WTC11 (cell line): ENCODE measurements around the gene CORO6.

Source experiments
- AFF4 ChIP-seq: sonication (generic); formaldehyde crosslinking; IDR thresholded peaks from 2 replicates; pipeline ENCODE4 v1.8.1; 2023; ENCODE audit warnings: mild to moderate bottlenecking, missing genetic modification reagents, borderline replicate concordance
- CREB1 ChIP-seq: sonication (generic); formaldehyde crosslinking; IDR thresholded peaks from 2 replicates; pipeline ENCODE4 v1.8.0; 2023; ENCODE audit warnings: mild to moderate bottlenecking, missing genetic modification reagents
- CREM ChIP-seq: sonication (generic); formaldehyde crosslinking; IDR thresholded peaks from 2 replicates; pipeline ENCODE4 v1.8.1; 2022; ENCODE audit warnings: mild to moderate bottlenecking, missing genetic modification reagents, moderate library complexity
- CTCF ChIP-seq: fragments of 200-600 bp; IDR thresholded peaks from 2 replicates; pipeline ENCODE4 v1.8.0; 2022; ENCODE audit warnings: antibody characterized with exemption
- ETV6 ChIP-seq: sonication (generic); formaldehyde crosslinking; IDR thresholded peaks from 2 replicates; pipeline ENCODE4 v1.8.1; 2022; ENCODE audit warnings: mild to moderate bottlenecking, missing genetic modification reagents
- KAT7 ChIP-seq: sonication (generic); formaldehyde crosslinking; IDR thresholded peaks from 2 replicates; pipeline ENCODE4 v1.8.1; 2023; ENCODE audit warnings: missing genetic modification reagents, mild to moderate bottlenecking, borderline replicate concordance
- NR2C2 ChIP-seq: sonication (generic); formaldehyde crosslinking; IDR thresholded peaks from 2 replicates; pipeline ENCODE4 v1.8.0; 2022; ENCODE audit warnings: mild to moderate bottlenecking, missing genetic modification reagents
- SOX15 ChIP-seq: fragments of 250-450 bp; sonication (Bioruptor Pico); IDR thresholded peaks from 2 replicates; pipeline ENCODE4 v1.9.0; 2021; ENCODE audit warnings: mild to moderate bottlenecking
- SP1 ChIP-seq: sonication (generic); formaldehyde crosslinking; conservative IDR thresholded peaks from 2 replicates; pipeline ENCODE4 v1.8.1; 2022; ENCODE audit warnings: missing genetic modification reagents
- TEAD1 ChIP-seq: sonication (generic); formaldehyde crosslinking; IDR thresholded peaks from 2 replicates; pipeline ENCODE4 v1.8.0; 2022; ENCODE audit warnings: mild to moderate bottlenecking, missing genetic modification reagents
- TEAD4 ChIP-seq: sonication (generic); formaldehyde crosslinking; IDR thresholded peaks from 2 replicates; pipeline ENCODE4 v1.8.0; 2022; ENCODE audit warnings: mild to moderate bottlenecking, missing genetic modification reagents
- ZNF121 ChIP-seq: sonication (generic); formaldehyde crosslinking; IDR thresholded peaks from 2 replicates; pipeline ENCODE4 v1.8.0; 2023; ENCODE audit warnings: missing genetic modification reagents
- ZNF219 ChIP-seq: sonication (generic); formaldehyde crosslinking; IDR thresholded peaks from 2 replicates; pipeline ENCODE4 v1.8.0; 2023; ENCODE audit warnings: missing genetic modification reagents, mild to moderate bottlenecking, borderline replicate concordance
- TF ChIP-seq, protein P1 (sequence below): sonication (generic); formaldehyde crosslinking; IDR thresholded peaks from 2 replicates; pipeline ENCODE4 v1.8.0; 2022; ENCODE audit warnings: mild to moderate bottlenecking, missing genetic modification reagents

DNA sequence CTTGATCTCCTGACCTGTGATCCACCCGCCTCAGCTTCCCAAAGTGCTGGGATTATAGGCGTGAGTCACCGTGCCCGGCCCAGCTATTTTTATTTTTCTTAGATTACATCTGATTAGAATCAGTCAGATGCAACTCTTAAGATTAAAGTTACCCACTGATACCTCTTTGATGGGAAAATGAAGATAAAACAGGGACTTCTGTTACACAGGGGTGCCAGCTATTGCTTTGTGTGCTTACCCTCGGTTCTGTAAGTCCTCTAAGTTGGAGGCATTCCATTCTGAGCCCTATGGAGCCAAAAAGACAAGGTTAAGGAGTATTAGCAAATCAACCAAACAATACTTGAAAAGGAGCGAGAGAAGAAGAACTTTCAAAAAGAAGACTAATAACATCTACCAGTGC lies 32.6 kb upstream of the CORO6 start:
- TF ChIP-seq CTCF (no peak), CREM (CRISPR knock-in tag) (no peak), ZNF121 (CRISPR knock-in tag) (no peak), TEAD4 (CRISPR knock-in tag) (no peak), CREB1 (no peak), ZNF219 (CRISPR knock-in tag) (no peak), SP1 (CRISPR knock-in tag) (no peak), SOX15 (no peak), TEAD1 (CRISPR knock-in tag) (no peak), NR2C2 (no peak), KAT7 (no peak), AFF4 (CRISPR knock-in tag) (no peak), ETV6 (CRISPR knock-in tag) (no peak)
- TF ChIP-seq, protein P1, sequence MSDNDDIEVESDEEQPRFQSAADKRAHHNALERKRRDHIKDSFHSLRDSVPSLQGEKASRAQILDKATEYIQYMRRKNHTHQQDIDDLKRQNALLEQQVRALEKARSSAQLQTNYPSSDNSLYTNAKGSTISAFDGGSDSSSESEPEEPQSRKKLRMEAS: no peak
